ENCODE measurements around the gene TMC1. TPM values are rescaled to one million over a fixed set of nuclear protein-coding genes. Genes with fewer than 3 reads are reported as not detected.

The TMC1 gene
- total and polyA plus RNA-seq, 10 of the 15 experiments (the other 5 are each of a cell fraction or from before 2014, with no cell fraction given): 0.06 to 0.94 (median 0.40) TPM; not detected in 1

DNA sequence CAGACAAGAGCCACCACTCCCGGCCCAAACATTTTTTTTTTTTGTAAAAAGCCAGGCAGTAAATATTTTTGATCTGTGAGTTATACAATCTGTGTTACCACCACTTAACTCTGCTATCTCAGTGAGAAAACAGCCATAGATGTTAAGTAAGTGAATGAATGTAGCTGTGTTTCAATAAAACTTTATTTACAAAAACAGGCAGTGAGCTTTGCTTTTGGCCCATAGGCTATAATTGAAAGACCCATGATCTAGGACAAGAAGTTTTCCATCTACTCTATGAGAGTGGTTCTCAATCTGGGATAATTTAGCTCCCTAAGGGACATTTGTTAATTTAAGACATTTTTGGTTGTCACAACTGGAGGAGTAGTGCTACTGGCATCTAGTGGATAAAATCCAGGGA is 91.0 kb downstream of the TMC1 start:
- Histone ChIP-seq H3K4me3 (no peak overlapping the region), H3K27ac (ENCODE audit: control insufficient read depth, insufficient read depth) (no peak overlapping the region), H3K9ac (ENCODE audit: control insufficient read depth, insufficient read depth, low read length) (no peak overlapping the region), H3K27me3 (replicated peaks in 1 of 2; ENCODE audit: control insufficient read depth in 2 of 2, insufficient read depth in 2 of 2, low read length in 1 of 2) (no peaks in the 10 kb centered on the region; a peak in 1 of 4 replicates), H4K20me1 (ENCODE audit: control insufficient read depth, insufficient read depth) (no peaks in the 10 kb centered on the region), H3K9me3 (replicated peaks; ENCODE audit: control insufficient read depth, insufficient read depth, low read length) (no peaks in the 10 kb centered on the region), H3K79me2 (ENCODE audit: control insufficient read depth, insufficient read depth, low read length) (no peaks in the 10 kb centered on the region), H3K36me3 (ENCODE audit: control insufficient read depth in 2 of 2, insufficient read depth in 2 of 2, low read length in 1 of 2) (no peaks in the 10 kb centered on the region), H3K4me1 (ENCODE audit: control insufficient read depth, insufficient read depth, low read length) (no peaks in the 10 kb centered on the region), H2AFZ (ENCODE audit: control insufficient read depth, low read depth, low read length) (no peak overlapping the region), H3K4me2 (ENCODE audit: control insufficient read depth, insufficient read depth) (no peak overlapping the region)
- BruUV-seq (replicated peaks): no TSS peak
- POLR2A ChIA-PET: no interaction called here
- FAIRE-seq: no peak
- ATAC-seq: no peak
- CTCF ChIA-PET: interaction anchor here (0.7 to 1.1 kb wide), 4 partner anchors 18 to 333 kb away, joined by 3 to 9 read pairs (median 4); no protein-coding TSS in a partner anchor
- no peak for DNase-seq (ENCODE audit: low read depth, low spot score)
- 82% methylated on average over 1 of the region's 1 CpG for WGBS (ENCODE audit: insufficient coverage, insufficient replicate concordance, low lambda C conversion rate, missing lambda C conversion rate)
- intact Hi-C loops (cut with micrococcal nuclease; ENCODE audit: unreplicated experiment) (no loop called here), in situ Hi-C loops (cut with MboI) (no loop called here)
- RAD21 ChIA-PET (ENCODE audit: unreplicated experiment): no interaction called here
- SMC1A ChIA-PET (ENCODE audit: uncharacterized antibody, unreplicated experiment): interaction anchor here (1.0 kb wide), 1 partner anchor 9 kb away, joined by 3 read pairs; no protein-coding TSS in a partner anchor
- no peak for TF ChIP-seq RCOR1 (conservative IDR thresholded peaks at IDR 0.05; ENCODE audit: low read depth, low read length)
- TF ChIP-seq, protein P1, sequence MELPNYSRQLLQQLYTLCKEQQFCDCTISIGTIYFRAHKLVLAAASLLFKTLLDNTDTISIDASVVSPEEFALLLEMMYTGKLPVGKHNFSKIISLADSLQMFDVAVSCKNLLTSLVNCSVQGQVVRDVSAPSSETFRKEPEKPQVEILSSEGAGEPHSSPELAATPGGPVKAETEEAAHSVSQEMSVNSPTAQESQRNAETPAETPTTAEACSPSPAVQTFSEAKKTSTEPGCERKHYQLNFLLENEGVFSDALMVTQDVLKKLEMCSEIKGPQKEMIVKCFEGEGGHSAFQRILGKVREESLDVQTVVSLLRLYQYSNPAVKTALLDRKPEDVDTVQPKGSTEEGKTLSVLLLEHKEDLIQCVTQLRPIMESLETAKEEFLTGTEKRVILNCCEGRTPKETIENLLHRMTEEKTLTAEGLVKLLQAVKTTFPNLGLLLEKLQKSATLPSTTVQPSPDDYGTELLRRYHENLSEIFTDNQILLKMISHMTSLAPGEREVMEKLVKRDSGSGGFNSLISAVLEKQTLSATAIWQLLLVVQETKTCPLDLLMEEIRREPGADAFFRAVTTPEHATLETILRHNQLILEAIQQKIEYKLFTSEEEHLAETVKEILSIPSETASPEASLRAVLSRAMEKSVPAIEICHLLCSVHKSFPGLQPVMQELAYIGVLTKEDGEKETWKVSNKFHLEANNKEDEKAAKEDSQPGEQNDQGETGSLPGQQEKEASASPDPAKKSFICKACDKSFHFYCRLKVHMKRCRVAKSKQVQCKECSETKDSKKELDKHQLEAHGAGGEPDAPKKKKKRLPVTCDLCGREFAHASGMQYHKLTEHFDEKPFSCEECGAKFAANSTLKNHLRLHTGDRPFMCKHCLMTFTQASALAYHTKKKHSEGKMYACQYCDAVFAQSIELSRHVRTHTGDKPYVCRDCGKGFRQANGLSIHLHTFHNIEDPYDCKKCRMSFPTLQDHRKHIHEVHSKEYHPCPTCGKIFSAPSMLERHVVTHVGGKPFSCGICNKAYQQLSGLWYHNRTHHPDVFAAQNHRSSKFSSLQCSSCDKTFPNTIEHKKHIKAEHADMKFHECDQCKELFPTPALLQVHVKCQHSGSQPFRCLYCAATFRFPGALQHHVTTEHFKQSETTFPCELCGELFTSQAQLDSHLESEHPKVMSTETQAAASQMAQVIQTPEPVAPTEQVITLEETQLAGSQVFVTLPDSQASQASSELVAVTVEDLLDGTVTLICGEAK (IDR thresholded peaks at IDR 0.05; ENCODE audit: borderline replicate concordance): peak; percentile 69

- Histone ChIP-seq H3K36me3 (ENCODE audit: control insufficient read depth in 2 of 2, insufficient read depth in 2 of 2, low read length in 1 of 2) (no peaks in the 10 kb centered on the region), H2AFZ (ENCODE audit: control insufficient read depth, low read depth, low read length) (no peak overlapping the region), H3K27me3 (replicated peaks in 1 of 2; ENCODE audit: control insufficient read depth in 2 of 2, insufficient read depth in 2 of 2, low read length in 1 of 2) (no peaks in the 10 kb centered on the region; a peak in 1 of 4 replicates), H3K4me1 (ENCODE audit: control insufficient read depth, insufficient read depth, low read length) (no peaks in the 10 kb centered on the region), H3K27ac (ENCODE audit: control insufficient read depth, insufficient read depth) (no peak overlapping the region), H3K4me3 (no peak overlapping the region), H3K4me2 (ENCODE audit: control insufficient read depth, insufficient read depth) (no peak overlapping the region), H4K20me1 (ENCODE audit: control insufficient read depth, insufficient read depth) (no peaks in the 10 kb centered on the region), H3K9me3 (replicated peaks; ENCODE audit: control insufficient read depth, insufficient read depth, low read length) (no peaks in the 10 kb centered on the region), H3K9ac (ENCODE audit: control insufficient read depth, insufficient read depth, low read length) (no peak overlapping the region), H3K79me2 (ENCODE audit: control insufficient read depth, insufficient read depth, low read length) (no peaks in the 10 kb centered on the region)
- no peak for DNase-seq (ENCODE audit: low read depth, low spot score)
- no peak for ATAC-seq
- POLR2A ChIA-PET: no interaction called here
- intact Hi-C loops (cut with micrococcal nuclease; ENCODE audit: unreplicated experiment): no loop called here
- BruUV-seq (replicated peaks): no TSS peak
- WGBS (ENCODE audit: insufficient coverage, insufficient replicate concordance, low lambda C conversion rate, missing lambda C conversion rate): 0% methylated on average over 1 of the region's 1 CpG
- CTCF ChIA-PET: interaction anchor here (1.0 kb wide), 1 partner anchor 321 kb away, joined by 3 read pairs; no protein-coding TSS in a partner anchor
- RAD21 ChIA-PET (ENCODE audit: unreplicated experiment): no interaction called here
- SMC1A ChIA-PET (ENCODE audit: uncharacterized antibody, unreplicated experiment): interaction anchor here (1.2 kb wide), 1 partner anchor 22 kb away, joined by 3 read pairs; no protein-coding TSS in a partner anchor
- in situ Hi-C loops (cut with MboI): no loop called here
- FAIRE-seq: no peak
- TF ChIP-seq HDAC6 (IDR thresholded peaks at IDR 0.05; ENCODE audit: unreplicated experiment) (no peak), SMARCA5 (IDR thresholded peaks at IDR 0.05) (no peak), NBN (IDR thresholded peaks at IDR 0.05) (no peak)
- TF ChIP-seq, protein P2, sequence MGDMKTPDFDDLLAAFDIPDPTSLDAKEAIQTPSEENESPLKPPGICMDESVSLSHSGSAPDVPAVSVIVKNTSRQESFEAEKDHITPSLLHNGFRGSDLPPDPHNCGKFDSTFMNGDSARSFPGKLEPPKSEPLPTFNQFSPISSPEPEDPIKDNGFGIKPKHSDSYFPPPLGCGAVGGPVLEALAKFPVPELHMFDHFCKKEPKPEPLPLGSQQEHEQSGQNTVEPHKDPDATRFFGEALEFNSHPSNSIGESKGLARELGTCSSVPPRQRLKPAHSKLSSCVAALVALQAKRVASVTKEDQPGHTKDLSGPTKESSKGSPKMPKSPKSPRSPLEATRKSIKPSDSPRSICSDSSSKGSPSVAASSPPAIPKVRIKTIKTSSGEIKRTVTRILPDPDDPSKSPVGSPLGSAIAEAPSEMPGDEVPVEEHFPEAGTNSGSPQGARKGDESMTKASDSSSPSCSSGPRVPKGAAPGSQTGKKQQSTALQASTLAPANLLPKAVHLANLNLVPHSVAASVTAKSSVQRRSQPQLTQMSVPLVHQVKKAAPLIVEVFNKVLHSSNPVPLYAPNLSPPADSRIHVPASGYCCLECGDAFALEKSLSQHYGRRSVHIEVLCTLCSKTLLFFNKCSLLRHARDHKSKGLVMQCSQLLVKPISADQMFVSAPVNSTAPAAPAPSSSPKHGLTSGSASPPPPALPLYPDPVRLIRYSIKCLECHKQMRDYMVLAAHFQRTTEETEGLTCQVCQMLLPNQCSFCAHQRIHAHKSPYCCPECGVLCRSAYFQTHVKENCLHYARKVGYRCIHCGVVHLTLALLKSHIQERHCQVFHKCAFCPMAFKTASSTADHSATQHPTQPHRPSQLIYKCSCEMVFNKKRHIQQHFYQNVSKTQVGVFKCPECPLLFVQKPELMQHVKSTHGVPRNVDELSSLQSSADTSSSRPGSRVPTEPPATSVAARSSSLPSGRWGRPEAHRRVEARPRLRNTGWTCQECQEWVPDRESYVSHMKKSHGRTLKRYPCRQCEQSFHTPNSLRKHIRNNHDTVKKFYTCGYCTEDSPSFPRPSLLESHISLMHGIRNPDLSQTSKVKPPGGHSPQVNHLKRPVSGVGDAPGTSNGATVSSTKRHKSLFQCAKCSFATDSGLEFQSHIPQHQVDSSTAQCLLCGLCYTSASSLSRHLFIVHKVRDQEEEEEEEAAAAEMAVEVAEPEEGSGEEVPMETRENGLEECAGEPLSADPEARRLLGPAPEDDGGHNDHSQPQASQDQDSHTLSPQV (IDR thresholded peaks at IDR 0.05): no peak
Measured at GRCh38 chr9:72614067-72614466, 92.7 kb downstream of the TMC1 start.

Data from GM12878 (cell line).